Body of pancreas (tissue), 4 donors: ENCODE results near the gene VEZT. TPM values are rescaled to one million over a fixed set of nuclear protein-coding genes. Genes with fewer than 3 reads are reported as not detected.
"Not testable (repeated sequence)": the region's sequence is repeated elsewhere in the genome, so short reads cannot be mapped to it uniquely, and the experiment has no call there.

Experiments used
- ATAC-seq: fragments of 150-250 bp; one replicate; pipeline ENCODE4 v1.9.1; 2016
- DNase-seq, 4 donors: peaks; one replicate each; pipeline ENCODE4 v3.0.0-alpha.2; 2019
- H3K27ac ChIP-seq, 4 donors: fragments of 200-600 bp; sonication (generic); 1 replicate in 3 of 4; 2 replicates in 1 of 4; pipeline versions ENCODE4 v1.5.1 to v1.6.1; 2016 to 2019; ENCODE audit warnings: mild to moderate bottlenecking in 1 of 4, mixed read lengths in 1 of 4, moderate library complexity in 1 of 4
- H3K27me3 ChIP-seq, 2 donors: fragments of 200-600 bp; sonication (generic); one replicate each; pipeline ENCODE4 v1.6.0; 2016; ENCODE audit warnings: mild to moderate bottlenecking in 1 of 2
- H3K36me3 ChIP-seq, 2 donors: fragments of 200-600 bp; sonication (generic); replicated peaks in 1 of 2; 2 replicates each; pipeline ENCODE4 v1.5.1; 2016; ENCODE audit warnings: low read depth in 2 of 2; ENCODE audit not compliant: insufficient read depth in 1 of 2
- H3K4me1 ChIP-seq: fragments of 200-600 bp; sonication (generic); one replicate; pipeline ENCODE4 v1.6.0; 2016
- H3K4me3 ChIP-seq, 2 donors: fragments of 200-600 bp; sonication (generic); 1 replicate in 1 of 2; 2 replicates in 1 of 2; pipeline ENCODE4 v1.5.1; 2016 to 2019
- H3K9me3 ChIP-seq, 3 donors: fragments of 200-600 bp; sonication (generic); 1 replicate in 2 of 3; 2 replicates in 1 of 3; pipeline ENCODE4 v1.5.1; 2016
- POLR2A ChIP-seq, 3 donors: fragments of 450-650 bp; IDR thresholded peaks; one replicate each; pipeline ENCODE4 v1.6.1; 2016; ENCODE audit warnings: antibody characterized with exemption in 3 of 3, mild to moderate bottlenecking in 2 of 3
- WGBS, 2 donors: methylation state at CpG; one replicate each; pipeline ENCODE4 v1.1.5; 2017; 5-methylcytosine and 5-hydroxymethylcytosine counted together
- intact Hi-C: fragments of 100-400 bp; cut with DNase I; formaldehyde crosslinking; loops from one replicate; pipeline ENCODE4 v1.15.1; 2023
- total RNA-seq, 2 donors: library from RNA; depleted of rRNA; stranded (reverse); fragments of >200 nt; gene quantifications; one replicate each; pipeline ENCODE4 v1.1.0, GENCODE V29; 2016
- TF ChIP-seq, protein P1 (sequence below), 7 experiments: fragments of 450-650 bp in 4 of 7; fragments of 200-600 bp in 3 of 7; sonication (generic) in 3 of 7; IDR thresholded peaks; one replicate each; pipeline ENCODE4 v1.5.1; 2016 to 2019; ENCODE audit warnings: antibody characterized with exemption in 7 of 7

Gene VEZT
- total RNA-seq, 2 donors from 2014 or later, result 50.8 to 56.4 TPM

DNA sequence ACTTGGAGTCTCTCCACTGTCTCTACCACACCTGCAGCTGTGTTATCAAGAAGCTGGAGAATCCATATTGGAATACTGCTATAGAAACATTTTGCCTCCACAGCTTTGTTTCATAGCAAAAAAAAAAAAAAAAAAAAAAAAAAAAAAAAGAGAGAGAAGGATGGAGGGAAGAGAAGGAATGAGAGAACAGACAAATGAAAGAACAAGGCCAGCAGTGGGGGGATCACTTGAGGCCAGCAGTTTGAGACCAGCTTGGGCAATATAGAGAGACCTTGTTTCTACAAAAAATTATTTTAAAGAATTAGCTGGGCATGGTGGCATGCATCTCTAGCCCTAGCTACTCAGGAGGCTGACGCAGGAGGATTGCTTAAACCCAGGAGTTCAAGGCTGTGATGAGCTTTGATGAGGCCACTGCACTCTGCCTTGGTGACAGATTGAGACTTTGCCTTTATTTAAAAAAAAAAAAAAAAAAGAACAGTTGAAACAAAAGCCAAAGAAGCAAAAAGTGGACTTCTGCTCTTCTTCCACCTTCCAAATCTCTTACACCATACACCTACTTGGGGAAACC lies 8.1 kb downstream of the VEZT start:
- no peak for ATAC-seq
- WGBS, 2 donors, result 94% methylated on average over 1 of the region's 1 CpG
- H3K4me1 ChIP-seq, result peaks cover 8% of the 10 kb centered on the region

DNA sequence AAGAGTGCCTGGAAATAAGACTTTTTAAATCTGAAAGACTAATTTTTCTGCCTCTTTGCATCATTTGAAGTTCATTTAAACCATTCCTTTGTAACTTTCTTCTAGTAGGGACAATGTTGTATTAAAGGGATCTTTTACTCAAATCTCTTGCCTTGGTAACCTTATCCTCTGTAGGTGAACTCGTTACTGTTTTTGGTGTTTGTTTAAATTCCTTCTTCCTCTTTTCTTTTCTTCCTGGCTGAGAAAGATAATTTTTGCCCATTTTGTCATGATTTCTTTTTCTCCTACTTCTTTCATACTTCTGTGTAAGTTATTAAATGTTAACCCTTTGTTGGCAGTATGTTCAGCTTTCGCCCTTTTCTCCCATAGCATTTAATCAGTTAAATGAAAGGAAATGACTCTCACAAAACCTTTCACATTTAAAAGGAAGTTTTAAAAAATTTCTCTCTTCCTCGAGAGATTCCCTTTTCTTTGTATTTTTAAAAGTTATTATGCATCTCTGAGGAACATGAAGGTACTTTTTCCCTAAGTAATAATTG lies 10.3 kb downstream of the VEZT start:
- H3K9me3 ChIP-seq, result no peaks in the 10 kb centered on the region
- no peak for TF ChIP-seq POLR2A (IDR thresholded peaks at IDR 0.05)
- TF ChIP-seq, protein P1, sequence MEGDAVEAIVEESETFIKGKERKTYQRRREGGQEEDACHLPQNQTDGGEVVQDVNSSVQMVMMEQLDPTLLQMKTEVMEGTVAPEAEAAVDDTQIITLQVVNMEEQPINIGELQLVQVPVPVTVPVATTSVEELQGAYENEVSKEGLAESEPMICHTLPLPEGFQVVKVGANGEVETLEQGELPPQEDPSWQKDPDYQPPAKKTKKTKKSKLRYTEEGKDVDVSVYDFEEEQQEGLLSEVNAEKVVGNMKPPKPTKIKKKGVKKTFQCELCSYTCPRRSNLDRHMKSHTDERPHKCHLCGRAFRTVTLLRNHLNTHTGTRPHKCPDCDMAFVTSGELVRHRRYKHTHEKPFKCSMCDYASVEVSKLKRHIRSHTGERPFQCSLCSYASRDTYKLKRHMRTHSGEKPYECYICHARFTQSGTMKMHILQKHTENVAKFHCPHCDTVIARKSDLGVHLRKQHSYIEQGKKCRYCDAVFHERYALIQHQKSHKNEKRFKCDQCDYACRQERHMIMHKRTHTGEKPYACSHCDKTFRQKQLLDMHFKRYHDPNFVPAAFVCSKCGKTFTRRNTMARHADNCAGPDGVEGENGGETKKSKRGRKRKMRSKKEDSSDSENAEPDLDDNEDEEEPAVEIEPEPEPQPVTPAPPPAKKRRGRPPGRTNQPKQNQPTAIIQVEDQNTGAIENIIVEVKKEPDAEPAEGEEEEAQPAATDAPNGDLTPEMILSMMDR (IDR thresholded peaks at IDR 0.05), result no peak
- intact Hi-C loops, result no loop called here
- H3K36me3 ChIP-seq, result peaks cover 0 to 3% of the 10 kb centered on the region in 2 donors
- no peaks in the 10 kb centered on the region for H3K27me3 ChIP-seq
- DNase-seq (no peak), ATAC-seq (no peak)
- H3K27ac ChIP-seq, result no peak overlapping the region
- H3K4me3 ChIP-seq, result no peak overlapping the region
- 47 to 67% methylated on average over 3 of the region's 3 CpGs for WGBS, 2 donors
- peaks cover 7% of the 10 kb centered on the region for H3K4me1 ChIP-seq

More for the DNA sequence above, 8.1 kb downstream of the VEZT start:
- H3K4me3 ChIP-seq, result no peak overlapping the region
- no peaks in the 10 kb centered on the region for H3K9me3 ChIP-seq
- DNase-seq, result no peak
- no peak for TF ChIP-seq POLR2A (IDR thresholded peaks at IDR 0.05)
- peaks cover 0 to 3% of the 10 kb centered on the region in 2 donors for H3K36me3 ChIP-seq
- intact Hi-C loops, result no loop called here
- no peaks in the 10 kb centered on the region for H3K27me3 ChIP-seq
- no peak overlapping the region for H3K27ac ChIP-seq

DNA sequence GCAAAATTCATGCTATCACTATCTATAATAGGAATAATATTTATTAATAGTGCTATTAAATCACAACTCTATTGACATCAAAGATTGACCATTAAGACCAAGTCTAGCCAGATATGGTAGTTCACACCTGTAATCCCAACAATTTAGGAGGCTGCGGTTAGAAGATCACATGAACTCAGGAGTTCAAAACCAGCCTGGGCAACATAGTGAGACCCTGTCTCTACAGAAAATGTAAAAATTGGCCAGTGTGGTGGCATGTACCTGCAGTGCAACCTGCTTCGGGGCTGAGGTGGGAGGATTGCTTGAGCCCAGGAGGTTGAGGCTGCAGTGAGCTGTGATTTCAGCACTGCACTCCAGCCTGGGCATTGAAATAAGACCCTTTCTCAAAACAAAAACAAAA lies 11.0 kb downstream of the VEZT start:
- TF ChIP-seq POLR2A (IDR thresholded peaks at IDR 0.05), result no peak
- TF ChIP-seq, protein P1 (IDR thresholded peaks at IDR 0.05), result no peak
- ATAC-seq, result no peak
- H3K27ac ChIP-seq, result no peak overlapping the region
- no peaks in the 10 kb centered on the region for H3K27me3 ChIP-seq
- peaks cover 7% of the 10 kb centered on the region for H3K4me1 ChIP-seq
- no peak for DNase-seq
- intact Hi-C loops, result no loop called here
- WGBS, 2 donors, result 91 to 93% methylated on average over 2 of the region's 2 CpGs
- H3K36me3 ChIP-seq, result peaks cover 0 to 3% of the 10 kb centered on the region in 2 donors
- H3K4me3 ChIP-seq, result no peak overlapping the region
- H3K9me3 ChIP-seq, result no peaks in the 10 kb centered on the region

DNA sequence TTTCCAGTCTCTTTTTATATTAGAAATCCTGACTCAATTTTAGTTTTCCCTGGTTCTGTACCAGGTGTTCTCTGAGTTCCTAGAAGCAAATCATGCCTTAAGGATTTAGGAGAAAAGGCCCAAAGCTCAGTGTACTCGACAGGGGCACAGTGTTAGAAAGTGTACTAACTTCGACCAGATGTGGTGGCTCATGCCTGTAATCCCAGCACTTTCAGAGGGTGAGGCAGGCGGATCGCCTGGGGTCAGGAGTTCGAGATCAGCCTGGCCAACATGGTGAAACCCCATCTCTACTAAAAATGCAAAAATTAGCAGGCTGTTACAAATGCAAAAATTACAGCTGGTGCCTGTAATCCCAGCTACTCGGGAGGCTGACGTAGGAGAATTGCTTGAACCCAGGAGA lies 12.0 kb downstream of the VEZT start:
- 89 to 91% methylated on average over 7 of the region's 7 CpGs for WGBS, 2 donors
- no peak for ATAC-seq
- intact Hi-C loops, result no loop called here

DNA sequence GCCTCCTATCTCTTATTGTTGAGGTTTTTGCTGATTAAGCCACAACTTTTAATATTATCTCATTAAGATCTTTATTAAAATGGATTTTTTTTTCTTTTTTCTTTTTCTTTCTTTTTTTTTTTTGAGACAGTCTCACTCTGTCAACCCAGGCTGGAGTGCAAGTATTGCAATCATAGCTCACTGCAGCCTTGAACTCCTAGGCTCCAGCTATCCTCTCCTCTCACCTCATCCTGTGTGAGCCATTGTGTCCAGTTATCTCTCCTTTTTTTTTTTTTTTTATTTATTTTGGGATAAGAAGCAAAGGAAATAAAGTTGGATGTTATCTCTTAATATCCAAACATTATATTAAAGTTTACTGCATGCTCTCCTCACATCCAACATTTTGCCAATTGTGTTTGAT lies 12.7 kb downstream of the VEZT start:
- no peaks in the 10 kb centered on the region for H3K36me3 ChIP-seq
- TF ChIP-seq POLR2A (IDR thresholded peaks at IDR 0.05), result no peak
- DNase-seq (no peak), ATAC-seq (no peak)
- intact Hi-C loops, result no loop called here
- H3K4me1 ChIP-seq, result peaks cover 7% of the 10 kb centered on the region
- H3K4me3 ChIP-seq, result no peak overlapping the region
- H3K9me3 ChIP-seq, result no peaks in the 10 kb centered on the region
- no peaks in the 10 kb centered on the region for H3K27me3 ChIP-seq
- H3K27ac ChIP-seq, result no peak overlapping the region

More for the DNA sequence above, 12.0 kb downstream of the VEZT start:
- no peak for DNase-seq
- H3K4me3 ChIP-seq, result no peak overlapping the region
- H3K9me3 ChIP-seq, result no peaks in the 10 kb centered on the region
- peaks cover 7% of the 10 kb centered on the region for H3K4me1 ChIP-seq
- no peaks in the 10 kb centered on the region for H3K27me3 ChIP-seq
- peaks cover 0 to 1% of the 10 kb centered on the region in 2 donors for H3K36me3 ChIP-seq
- no peak overlapping the region for H3K27ac ChIP-seq
- TF ChIP-seq POLR2A (IDR thresholded peaks at IDR 0.05), result no peak
- TF ChIP-seq, protein P1 (IDR thresholded peaks at IDR 0.05), result no peak

DNA sequence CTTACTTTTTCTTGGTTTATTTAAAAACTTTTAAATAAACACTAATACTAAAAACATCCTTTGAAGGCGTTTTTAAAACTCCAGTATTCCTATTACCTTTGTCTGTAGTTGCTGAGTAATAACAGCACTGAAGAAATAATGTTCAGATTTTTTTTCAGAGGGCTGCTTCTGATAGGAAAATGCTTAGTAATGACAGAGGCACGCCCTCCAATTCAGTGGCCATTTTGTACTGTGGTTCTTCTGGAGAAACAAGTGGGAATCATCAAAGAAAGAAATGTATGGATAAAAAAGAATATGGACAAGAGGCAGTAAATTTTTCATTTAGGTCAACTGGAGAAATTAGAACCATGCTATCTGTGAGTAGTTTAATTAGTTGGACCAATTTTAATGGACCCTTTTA lies 13.6 kb downstream of the VEZT start:
- TF ChIP-seq, protein P1 (IDR thresholded peaks at IDR 0.05), result no peak
- ATAC-seq (no peak), DNase-seq (peak in 1 of 4 donors; percentile 26)
- Histone ChIP-seq H3K27me3 (no peaks in the 10 kb centered on the region), H3K4me3 (no peak overlapping the region), H3K27ac (no peak overlapping the region), H3K36me3 (no peaks in the 10 kb centered on the region), H3K4me1 (peaks cover 7% of the 10 kb centered on the region), H3K9me3 (no peaks in the 10 kb centered on the region)
- 59 to 69% methylated on average over 2 of the region's 2 CpGs for WGBS, 2 donors
- intact Hi-C loops, result no loop called here

DNA sequence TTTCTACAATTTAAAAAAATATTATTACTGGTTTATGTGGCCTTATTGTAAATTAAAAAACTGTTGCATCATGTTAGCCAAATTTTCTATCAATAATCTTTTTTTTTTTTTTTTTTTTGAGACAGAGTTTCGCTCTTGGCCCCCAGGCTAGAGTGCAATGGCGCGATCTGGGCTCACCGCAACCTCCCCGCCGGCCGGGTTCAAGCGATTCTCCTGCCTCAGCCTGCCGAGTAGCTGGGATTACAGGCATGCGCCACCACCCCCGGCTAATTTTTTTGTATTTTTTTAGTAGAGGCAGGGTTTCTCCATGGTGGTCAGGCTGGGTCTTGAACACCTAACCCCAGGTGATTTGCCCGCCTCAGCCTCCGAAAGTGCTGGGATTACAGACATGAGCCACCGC lies 16.6 kb downstream of the VEZT start:
- WGBS, 2 donors, result 95 to 100% methylated on average over 13 to 14 of the region's 14 CpGs
- ATAC-seq, intact Hi-C loops, DNase-seq, H3K27me3 ChIP-seq, H3K4me3 ChIP-seq, H3K36me3 ChIP-seq, H3K27ac ChIP-seq, H3K9me3 ChIP-seq: not testable (repeated sequence)
- peaks cover 17% of the 10 kb centered on the region for H3K4me1 ChIP-seq

DNA sequence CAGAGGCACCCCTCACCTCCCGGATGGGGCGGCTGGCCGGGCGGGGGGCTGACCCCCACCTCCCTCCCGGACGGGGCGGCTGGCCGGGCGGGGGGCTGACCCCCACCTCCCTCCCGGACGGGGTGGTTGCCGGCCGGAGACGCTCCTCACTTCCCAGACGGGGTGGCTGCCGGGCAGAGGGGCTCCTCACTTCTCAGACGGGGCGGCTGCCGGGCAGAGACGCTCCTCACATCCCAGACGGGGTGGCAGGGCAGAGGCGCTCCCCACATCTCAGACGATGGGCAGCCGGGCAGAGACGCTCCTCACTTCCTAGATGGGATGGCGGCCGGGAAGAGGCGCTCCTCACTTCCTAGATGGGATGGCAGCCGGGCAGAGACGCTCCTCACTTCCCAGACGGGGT lies 18.0 kb downstream of the VEZT start:
- H3K27me3 ChIP-seq, H3K27ac ChIP-seq, H3K9me3 ChIP-seq, H3K36me3 ChIP-seq, intact Hi-C loops, H3K4me3 ChIP-seq, ATAC-seq, DNase-seq: not testable (repeated sequence)
- WGBS, 2 donors, result 98% methylated on average over 19 of the region's 31 CpGs; no CpG with 5 or more reads in 1 of the 2 donors
- H3K4me1 ChIP-seq, result peaks cover 13% of the 10 kb centered on the region
